Fibroblast of villous mesenchyme (primary cell): ENCODE results near the gene LHX4. TPM values are rescaled to one million over a fixed set of nuclear protein-coding genes. Genes with fewer than 3 reads are reported as not detected.

Experiments used
- DNase-seq: peaks from one replicate; pipeline ENCODE4 v3.0.0-alpha.2; 2010; ENCODE audit warnings: low read depth
- H3K4me3 ChIP-seq: 2 replicates; pipeline ENCODE4 v1.5.1; 2011; ENCODE audit warnings: low read depth, mild to moderate bottlenecking, low read length
- total RNA-seq: library from RNA; depleted of rRNA; stranded (reverse); fragments of >200 nt; gene quantifications from 2 replicates; pipeline ENCODE4 v1.2.3, GENCODE V29; 2012
- TF ChIP-seq, protein P1 (sequence below): IDR thresholded peaks from 2 replicates; pipeline ENCODE4 v1.5.1; 2012; ENCODE audit warnings: low read depth, mild to moderate bottlenecking, low read length; ENCODE audit not compliant: insufficient read depth

The LHX4 gene
- total RNA-seq, 1 donor = 0.86 TPM

DNA sequence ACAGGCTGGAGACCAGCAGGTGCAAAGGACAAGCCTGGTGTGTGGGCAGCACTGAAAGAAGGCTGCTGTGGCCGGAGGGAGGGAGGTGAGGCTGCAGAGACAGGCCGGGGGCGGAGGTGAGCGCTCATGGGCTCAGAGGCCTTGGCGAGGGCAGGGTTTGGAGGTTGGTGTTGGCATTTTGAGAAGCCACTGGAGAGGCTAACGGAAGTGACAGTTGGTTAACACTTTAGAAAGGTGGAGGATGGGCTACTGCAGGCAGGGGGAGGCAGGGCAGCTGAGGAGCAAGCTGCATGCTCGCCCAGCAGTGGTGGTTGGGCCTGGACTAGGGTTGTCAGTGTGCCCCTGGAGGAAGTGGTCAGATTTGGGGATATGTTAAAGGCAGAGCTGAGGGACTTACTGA lies 37.9 kb upstream of the LHX4 start:
- TF ChIP-seq, protein P1, sequence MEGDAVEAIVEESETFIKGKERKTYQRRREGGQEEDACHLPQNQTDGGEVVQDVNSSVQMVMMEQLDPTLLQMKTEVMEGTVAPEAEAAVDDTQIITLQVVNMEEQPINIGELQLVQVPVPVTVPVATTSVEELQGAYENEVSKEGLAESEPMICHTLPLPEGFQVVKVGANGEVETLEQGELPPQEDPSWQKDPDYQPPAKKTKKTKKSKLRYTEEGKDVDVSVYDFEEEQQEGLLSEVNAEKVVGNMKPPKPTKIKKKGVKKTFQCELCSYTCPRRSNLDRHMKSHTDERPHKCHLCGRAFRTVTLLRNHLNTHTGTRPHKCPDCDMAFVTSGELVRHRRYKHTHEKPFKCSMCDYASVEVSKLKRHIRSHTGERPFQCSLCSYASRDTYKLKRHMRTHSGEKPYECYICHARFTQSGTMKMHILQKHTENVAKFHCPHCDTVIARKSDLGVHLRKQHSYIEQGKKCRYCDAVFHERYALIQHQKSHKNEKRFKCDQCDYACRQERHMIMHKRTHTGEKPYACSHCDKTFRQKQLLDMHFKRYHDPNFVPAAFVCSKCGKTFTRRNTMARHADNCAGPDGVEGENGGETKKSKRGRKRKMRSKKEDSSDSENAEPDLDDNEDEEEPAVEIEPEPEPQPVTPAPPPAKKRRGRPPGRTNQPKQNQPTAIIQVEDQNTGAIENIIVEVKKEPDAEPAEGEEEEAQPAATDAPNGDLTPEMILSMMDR = no peak
- DNase-seq = no peak
- no peak overlapping the region for H3K4me3 ChIP-seq

DNA sequence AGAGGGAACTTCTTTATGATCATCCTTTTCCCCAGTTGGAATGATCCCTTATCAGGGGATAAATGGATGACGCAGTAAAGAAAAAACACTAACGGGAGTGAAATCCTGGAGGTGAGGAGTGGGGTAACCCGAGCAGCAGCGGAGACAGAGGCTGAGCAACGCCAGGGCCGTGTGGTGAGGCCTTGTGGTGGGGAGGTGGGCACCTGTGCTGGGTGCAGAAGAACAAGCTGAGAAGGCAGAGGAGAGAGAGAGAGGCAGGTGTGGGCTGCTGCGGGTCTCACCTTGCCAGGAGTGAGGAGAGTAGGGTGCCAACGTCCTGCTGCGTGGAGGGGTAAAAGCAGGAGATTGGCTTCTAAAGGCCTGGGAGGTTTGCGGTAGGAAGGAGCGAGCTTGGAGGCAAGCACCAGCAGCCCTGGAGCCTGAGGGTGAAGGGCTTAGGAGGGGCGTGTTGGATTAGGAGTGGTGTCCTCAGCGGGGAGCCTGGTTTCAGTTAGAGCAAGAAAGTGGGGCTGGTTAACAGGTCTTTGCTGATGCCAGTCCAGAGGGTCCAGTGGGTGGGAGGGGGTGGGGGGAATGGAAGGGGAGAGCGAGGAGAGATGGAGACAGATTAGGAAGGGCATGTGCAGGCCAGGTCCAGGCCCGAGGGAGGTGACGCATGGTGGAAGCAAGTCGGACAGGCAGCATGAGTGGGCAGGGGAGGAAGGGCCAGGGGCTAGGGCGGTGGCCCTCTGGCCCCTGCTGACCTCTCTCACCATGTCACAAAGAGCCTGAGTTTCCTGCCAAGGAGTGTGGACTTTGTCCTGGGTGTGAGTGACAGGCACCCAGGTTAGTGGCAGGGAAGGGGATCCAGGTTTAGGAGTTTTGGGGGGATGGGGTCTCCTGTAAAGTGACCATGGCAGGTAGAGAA lies 36.7 kb upstream of the LHX4 start:
- TF ChIP-seq, protein P1 = no peak
- DNase-seq = no peak
- no peak overlapping the region for H3K4me3 ChIP-seq

DNA sequence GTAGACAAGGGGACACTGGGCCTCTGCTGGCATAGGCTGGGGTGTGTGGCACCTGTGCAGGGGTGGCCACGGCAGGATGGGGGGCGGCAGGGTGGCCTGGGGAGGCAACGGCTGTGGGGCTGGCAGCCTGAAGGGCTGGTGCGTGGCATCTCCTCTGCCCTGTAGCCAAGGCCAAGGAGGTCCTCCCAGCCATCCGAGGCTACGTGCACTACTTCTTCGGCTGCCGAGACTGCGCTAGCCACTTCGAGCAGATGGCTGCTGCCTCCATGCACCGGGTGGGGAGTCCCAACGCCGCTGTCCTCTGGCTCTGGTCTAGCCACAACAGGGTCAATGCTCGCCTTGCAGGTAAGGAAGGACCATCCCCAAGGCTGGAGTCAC lies 36.0 kb upstream of the LHX4 start:
- TF ChIP-seq, protein P1 = no peak
- no peak for DNase-seq
- no peak overlapping the region for H3K4me3 ChIP-seq

DNA sequence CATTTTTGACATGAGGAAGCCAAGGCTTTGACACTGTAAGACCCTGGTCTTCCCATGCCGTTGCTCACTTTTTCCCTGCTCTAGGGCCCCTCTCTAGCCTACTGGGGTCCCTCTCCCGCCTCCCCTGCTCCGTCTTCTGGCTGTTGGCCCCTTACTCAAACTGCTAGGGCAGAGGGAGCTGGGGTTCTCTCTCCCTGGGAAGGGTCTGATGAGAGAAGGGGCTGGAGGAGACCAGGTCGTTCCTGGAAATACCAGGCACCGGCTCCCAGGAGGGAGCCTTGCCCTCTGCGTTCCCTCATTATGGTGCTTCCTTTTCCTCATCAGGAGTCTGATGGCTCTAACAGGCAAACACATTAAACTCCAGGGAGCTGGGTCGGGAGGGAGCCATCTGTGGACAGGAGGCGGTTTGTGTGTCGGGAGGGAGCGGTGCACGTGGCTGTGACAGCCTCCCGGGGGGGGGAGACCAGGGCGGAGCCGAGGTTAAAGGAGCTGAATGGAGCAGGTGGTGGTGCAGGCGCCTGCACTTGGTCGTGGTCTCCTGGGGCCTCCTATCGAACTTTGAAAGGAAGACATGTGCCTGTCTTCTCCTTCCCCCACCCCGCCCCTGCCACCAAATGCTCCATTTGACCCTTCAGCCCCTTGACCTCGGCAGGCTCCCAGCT lies 35.4 kb upstream of the LHX4 start:
- no peak for DNase-seq
- H3K4me3 ChIP-seq = no peak overlapping the region
- TF ChIP-seq, protein P1 = no peak

DNA sequence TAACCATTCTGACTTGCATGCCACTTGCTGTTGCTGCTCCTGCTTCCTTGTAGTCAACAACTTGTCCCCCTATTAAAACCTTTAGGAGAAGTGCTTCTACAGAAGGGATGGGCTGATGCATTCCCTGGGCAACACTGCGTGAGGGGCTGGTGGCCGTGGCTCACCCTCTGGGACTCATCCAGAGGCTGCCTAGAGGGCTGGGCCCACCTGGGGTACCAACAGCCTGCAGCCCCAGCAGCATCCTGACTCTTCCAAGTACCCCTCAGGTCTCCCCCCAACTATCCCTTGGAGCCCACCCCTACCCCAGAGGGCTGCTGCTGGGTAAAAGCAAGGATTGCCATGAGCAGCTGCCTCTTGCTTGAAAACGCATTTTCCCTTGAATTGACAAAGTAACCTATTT lies 34.7 kb upstream of the LHX4 start:
- no peak overlapping the region for H3K4me3 ChIP-seq
- TF ChIP-seq, protein P1 = no peak
- DNase-seq = no peak

DNA sequence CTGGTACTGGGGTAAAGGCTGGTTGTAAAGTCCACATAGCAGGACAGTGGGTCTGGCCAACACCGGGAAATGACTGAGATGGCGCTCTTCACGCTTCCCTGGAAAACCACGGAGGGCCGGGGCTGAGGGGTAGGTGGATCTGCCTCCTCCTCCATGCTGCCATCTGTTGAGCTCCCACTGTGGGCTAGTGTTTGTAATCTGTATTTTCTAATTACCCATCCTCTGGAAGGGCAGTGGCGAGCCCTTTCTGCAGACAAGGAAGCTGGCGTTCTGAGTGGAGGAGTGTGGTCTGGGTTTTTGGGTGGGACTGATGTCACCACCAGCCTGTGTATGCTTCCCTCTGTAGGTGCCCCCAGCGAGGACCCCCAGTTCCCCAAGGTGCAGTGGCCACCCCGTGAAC lies 34.1 kb upstream of the LHX4 start:
- H3K4me3 ChIP-seq = no peak overlapping the region
- DNase-seq = no peak

More for the DNA sequence above, 34.1 kb upstream of the LHX4 start:
- TF ChIP-seq, protein P1 = no peak
